Activated effector memory CD4-positive, alpha-beta T cell treated with Interleukin-2 at 50 U/mL for 16 hours (primary cell): ENCODE measurements around the gene PIBF1.
"Not testable (repeated sequence)": the region's sequence is repeated elsewhere in the genome, so short reads cannot be mapped to it uniquely, and the experiment has no call there.

Source experiments
- DNase-seq: peaks from one replicate; pipeline ENCODE4 v3.0.0-alpha.2; 2020

Gene PIBF1

DNA sequence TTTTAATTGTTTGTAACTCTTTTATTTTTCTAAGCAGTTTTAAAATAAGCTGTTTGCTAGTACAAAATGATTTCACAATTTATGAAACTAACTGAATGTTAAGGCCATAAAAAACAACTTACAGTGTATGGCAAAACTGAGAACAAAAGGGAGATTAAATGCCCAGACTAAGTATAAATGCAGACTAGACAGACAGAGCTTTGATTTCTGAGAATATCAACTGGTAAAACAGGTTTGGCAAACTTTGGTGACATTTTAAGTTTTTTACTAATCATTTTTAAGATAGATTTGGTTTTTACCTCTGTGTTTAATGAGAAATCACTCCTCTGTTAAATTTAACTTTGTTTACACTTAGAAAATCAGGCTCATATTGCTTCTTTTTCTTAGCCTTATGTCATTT lies 149.4 kb downstream of the PIBF1 start:
- no peak for DNase-seq

- DNase-seq, result no peak
Observed at GRCh38 chr13:72932250-72932649, 150.3 kb downstream of the PIBF1 start.

GRCh38 chr13:72946267-72946666 lies 164.3 kb downstream of the PIBF1 start:
- not testable (repeated sequence) for DNase-seq

- DNase-seq, result no peak
Observed at GRCh38 chr13:72952529-72953141, 170.7 kb downstream of the PIBF1 start.

DNA sequence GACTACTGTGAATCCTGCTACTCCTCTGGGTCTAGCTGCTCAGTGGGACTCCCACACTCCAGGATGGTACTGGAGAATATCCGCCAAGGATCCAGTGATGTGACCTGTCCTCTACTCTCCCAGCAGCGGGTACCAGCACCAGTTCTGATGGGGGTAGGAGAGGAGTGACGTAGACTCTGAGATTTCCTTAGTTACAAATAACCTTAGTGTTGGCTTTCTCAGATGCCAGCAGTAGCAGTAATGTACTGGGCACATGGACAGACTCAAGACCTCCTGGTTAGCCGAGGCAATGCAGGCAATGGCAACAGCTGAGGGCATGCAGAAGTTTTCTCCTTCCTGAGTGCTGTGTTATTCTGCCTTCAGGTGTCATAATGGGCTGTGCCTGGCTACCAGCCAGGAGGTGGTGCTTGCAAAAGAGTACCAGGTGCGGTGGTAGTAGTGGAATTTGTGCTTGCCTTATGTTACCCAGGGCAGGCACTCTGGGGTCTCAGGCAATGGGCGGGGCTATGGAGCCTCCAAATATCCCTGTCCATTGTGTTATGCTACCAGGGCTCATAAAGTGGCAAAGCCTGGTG lies 171.5 kb downstream of the PIBF1 start:
- DNase-seq, result no peak

DNA sequence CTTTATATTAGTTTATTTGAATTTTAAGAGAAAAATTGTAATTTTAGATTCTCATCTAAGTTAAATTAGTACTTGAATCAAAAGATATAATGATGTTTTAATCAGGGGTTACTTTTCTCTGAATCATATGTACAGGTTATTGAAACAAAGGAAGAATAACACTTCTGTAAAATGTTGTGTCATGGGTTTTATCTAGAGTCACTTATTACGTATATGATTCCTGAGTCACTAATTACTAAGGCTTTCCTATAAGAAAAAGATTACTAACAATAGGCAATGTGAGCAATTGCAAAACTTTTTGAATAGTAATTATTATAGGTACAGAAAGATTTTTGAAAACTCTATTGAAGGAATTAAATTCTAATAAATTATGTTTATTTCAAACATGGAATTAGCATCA lies 177.7 kb downstream of the PIBF1 start:
- no peak for DNase-seq

DNA sequence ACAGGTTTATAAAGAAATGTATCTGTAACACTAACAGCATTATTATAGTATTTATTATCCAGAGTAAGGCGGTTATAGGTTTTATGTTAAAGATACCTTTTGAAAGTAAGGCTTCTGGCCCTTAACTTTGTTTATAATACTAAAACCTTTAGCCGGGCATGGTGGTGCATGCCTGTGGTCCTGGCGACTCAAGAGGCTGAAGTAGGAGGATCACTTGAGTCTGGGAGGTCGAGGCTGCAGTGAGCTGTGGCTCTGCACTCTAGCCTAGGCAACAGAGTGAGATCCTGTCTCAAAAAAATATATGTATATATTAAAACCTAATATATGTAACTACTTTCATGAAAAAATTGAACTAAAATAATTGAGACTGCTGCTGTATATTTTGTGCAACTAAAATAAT lies 178.2 kb downstream of the PIBF1 start:
- DNase-seq, result no peak

DNA sequence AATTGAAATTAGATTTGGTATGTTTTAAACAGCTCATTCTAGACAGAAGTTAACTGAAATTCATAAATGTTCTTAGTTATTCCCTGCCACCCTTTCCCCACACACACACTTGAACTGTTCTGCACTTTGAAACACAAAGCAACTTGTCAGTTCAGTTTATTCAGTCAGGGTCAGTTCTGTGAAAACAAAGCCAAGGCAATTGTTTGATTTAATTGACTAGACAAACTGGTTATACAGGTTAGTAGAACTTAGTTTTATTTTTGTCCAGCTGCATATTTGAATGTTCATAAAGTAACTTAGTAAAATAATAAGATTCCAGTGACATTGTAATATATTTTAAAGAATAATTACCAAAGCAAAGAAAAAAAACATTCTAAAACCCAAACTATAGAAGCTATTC lies 178.6 kb downstream of the PIBF1 start:
- no peak for DNase-seq

- no peak for DNase-seq
Observed at GRCh38 chr13:72963762-72964161, 181.8 kb downstream of the PIBF1 start.

- no peak for DNase-seq
Observed at GRCh38 chr13:72970301-72970880, 188.5 kb downstream of the PIBF1 start.

- no peak for DNase-seq
Observed at GRCh38 chr13:72970956-72971355, 189.0 kb downstream of the PIBF1 start.

- DNase-seq, result no peak
Observed at GRCh38 chr13:72973234-72973633, 191.3 kb downstream of the PIBF1 start.

- no peak for DNase-seq
Observed at GRCh38 chr13:72983085-72983768, 201.3 kb downstream of the PIBF1 start.

- no peak for DNase-seq
Observed at GRCh38 chr13:72985610-72986009, 203.7 kb downstream of the PIBF1 start.

GRCh38 chr13:72986197-72986596 lies 204.3 kb downstream of the PIBF1 start:
- DNase-seq, result no peak

- DNase-seq, result no peak
Observed at GRCh38 chr13:72990953-72991352, 209.0 kb downstream of the PIBF1 start.

DNA sequence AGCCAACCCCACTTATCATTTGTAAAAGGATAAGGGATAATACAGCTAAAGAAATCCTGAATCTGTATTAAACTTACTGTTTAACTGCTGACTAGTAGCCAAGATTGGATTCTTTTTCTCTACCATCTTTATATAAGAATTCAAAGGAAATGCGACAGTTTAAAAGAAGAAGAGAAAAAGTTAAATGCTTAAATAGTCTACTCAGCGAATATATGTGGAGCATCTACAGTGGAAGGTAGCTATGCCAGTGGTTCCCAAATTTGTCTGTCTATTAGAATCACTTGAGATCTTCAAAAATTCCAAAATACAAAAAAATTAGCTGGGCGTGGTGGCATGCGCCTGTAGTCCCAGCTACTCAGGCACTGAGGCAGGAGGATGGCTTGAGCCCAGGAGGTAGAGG lies 216.1 kb downstream of the PIBF1 start:
- no peak for DNase-seq

DNA sequence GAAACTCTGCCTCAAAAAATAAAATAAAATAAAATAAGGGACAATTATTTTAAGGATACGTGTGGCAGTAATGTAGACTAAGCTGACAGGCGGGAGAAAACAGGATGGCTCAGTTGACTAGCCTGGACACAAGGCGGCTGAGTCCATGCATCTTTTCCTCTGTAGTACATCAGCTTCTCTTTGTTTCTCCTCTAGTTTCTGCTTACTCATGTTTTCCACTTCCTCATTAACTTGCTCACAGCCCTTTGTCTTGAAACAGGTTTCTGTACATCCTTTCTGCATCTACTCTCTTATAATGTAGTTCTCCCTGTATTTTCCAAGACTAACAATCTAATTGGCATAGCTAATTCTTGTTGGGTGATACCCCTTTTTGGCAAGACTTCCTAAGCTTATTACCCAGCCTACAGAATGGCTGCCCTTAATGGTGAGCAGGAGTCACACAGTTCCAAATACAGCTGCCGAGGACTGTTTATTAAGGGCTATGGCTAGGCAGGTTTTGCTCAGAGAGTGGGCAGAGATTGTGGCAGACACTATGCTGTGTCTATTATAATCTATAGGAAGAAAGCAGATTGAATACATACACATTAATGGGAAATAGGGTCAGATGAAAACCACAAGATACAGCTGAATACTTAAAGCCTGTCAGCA lies 218.2 kb downstream of the PIBF1 start:
- no peak for DNase-seq

DNA sequence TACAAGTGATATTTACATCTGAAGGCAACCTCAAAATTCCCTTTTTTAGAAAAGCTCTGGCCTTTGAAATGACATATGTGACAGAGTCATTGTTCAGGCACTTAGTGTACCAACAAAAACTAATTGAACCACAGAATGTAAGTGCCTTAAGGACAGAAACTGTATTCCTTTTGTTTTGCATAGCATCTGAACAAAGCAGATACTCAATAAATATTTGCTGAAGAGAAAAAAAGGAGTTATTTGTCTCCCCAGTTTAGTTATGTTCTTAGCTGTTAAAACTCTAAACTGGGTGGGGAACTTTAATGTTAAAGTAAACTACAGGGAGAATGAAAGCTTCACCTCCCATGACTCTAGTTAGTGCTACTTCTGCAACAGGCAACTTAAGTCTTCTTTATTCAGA lies 220.0 kb downstream of the PIBF1 start:
- no peak for DNase-seq

- no peak for DNase-seq
Observed at GRCh38 chr13:73011751-73012150, 229.8 kb downstream of the PIBF1 start.

- no peak for DNase-seq
Observed at GRCh38 chr13:73015805-73016204, 233.9 kb downstream of the PIBF1 start.

- no peak for DNase-seq
Observed at GRCh38 chr13:73018336-73018735, 236.4 kb downstream of the PIBF1 start.

DNA sequence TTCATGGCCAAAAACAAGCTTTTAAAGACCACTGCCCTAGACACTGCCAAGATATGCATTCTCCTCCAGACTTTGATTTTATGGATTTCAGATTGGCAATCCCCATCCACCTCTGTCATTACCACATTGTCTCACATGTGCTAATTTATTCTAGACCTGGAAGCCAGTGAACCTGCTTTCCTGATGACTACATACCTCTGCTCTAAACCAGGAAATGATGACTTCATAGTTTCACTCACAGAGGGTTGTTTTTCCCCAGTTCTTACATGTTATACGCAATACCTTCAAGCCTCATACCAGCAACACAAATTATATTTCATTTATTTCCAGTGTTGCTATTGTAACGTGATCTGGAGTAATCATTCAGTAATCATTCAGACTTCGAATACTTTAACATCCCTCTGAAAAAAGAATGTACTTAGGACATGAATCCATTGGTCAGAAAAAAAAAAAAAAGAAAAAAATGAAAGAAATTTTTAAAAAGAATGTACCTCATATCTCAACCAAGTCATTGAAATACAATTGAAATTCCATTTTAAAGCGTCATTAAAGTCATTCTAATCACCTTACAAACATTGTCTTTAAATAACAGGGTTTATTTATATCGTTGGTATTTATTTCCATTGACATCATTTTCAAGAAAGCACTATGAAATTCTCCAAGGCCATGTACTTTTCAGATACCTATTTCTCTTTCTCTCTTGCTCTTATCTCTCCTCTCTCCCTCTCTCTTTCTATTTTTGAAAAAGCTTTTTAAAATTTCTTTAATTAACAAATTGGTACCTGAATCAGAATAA lies 243.5 kb downstream of the PIBF1 start:
- no peak for DNase-seq
